Activated naive CD4-positive, alpha-beta T cell (primary cell): Measurements from ENCODE around the gene CUL2.
"Not testable (repeated sequence)": the region's sequence is repeated elsewhere in the genome, so short reads cannot be mapped to it uniquely, and the experiment has no call there.

Experiments
- DNase-seq, 4 experiments: peaks; one replicate each; lab custom pipeline; 2025; lab: John Stamatoyannopoulos, UW

CUL2 gene

GRCh38 chr10:35079763-35080162 is 10.4 kb downstream of the CUL2 start:
- DNase-seq, result no peak

GRCh38 chr10:35079265-35079664 is 10.9 kb downstream of the CUL2 start:
- no peak for DNase-seq

GRCh38 chr10:35075228-35075627 is 14.9 kb downstream of the CUL2 start:
- no peak for DNase-seq

GRCh38 chr10:35074266-35074665 is 15.9 kb downstream of the CUL2 start:
- DNase-seq, result no peak

- DNase-seq, result no peak
Measured at GRCh38 chr10:35070521-35070920, 19.6 kb downstream of the CUL2 start.

- DNase-seq, result no peak
Measured at GRCh38 chr10:35063837-35064454, 26.2 kb downstream of the CUL2 start.

GRCh38 chr10:35059481-35059880 is 30.7 kb downstream of the CUL2 start:
- no peak for DNase-seq

- DNase-seq, result no peak
Measured at GRCh38 chr10:35058686-35059085, 31.5 kb downstream of the CUL2 start.

GRCh38 chr10:35058134-35058533 is 32.0 kb downstream of the CUL2 start:
- no peak for DNase-seq

GRCh38 chr10:35056686-35057085 is 33.5 kb downstream of the CUL2 start:
- DNase-seq, result no peak

- DNase-seq, result no peak
Measured at GRCh38 chr10:35056133-35056532, 34.0 kb downstream of the CUL2 start.

- no peak for DNase-seq
Measured at GRCh38 chr10:35050568-35050967, 39.6 kb downstream of the CUL2 start.

GRCh38 chr10:35046074-35046473 is 44.1 kb downstream of the CUL2 start:
- DNase-seq, result no peak

GRCh38 chr10:35045275-35045674 is 44.9 kb downstream of the CUL2 start:
- not testable (repeated sequence) for DNase-seq

- DNase-seq, result no peak
Measured at GRCh38 chr10:35043796-35044344, 46.3 kb downstream of the CUL2 start.

GRCh38 chr10:35042783-35043182 is 47.4 kb downstream of the CUL2 start:
- DNase-seq, result no peak

GRCh38 chr10:35041502-35041879 is 48.6 kb downstream of the CUL2 start:
- no peak for DNase-seq

- DNase-seq, result no peak
Measured at GRCh38 chr10:35040760-35041501, 49.2 kb downstream of the CUL2 start.

GRCh38 chr10:35037104-35037503 is 53.0 kb downstream of the CUL2 start:
- DNase-seq, result no peak

- no peak for DNase-seq
Measured at GRCh38 chr10:35035606-35036005, 54.5 kb downstream of the CUL2 start.

- no peak for DNase-seq
Measured at GRCh38 chr10:35027567-35027966, 62.6 kb downstream of the CUL2 start.

- no peak for DNase-seq
Measured at GRCh38 chr10:35025916-35026315, 64.2 kb downstream of the CUL2 start.

GRCh38 chr10:35020481-35020880 is 69.7 kb downstream of the CUL2 start:
- no peak for DNase-seq
